Omental fat pad (tissue), 4 donors: ENCODE data around the gene PDCD4. TPM values are rescaled to one million over a fixed set of nuclear protein-coding genes. Genes with fewer than 3 reads are reported as not detected.

Experiments
- ATAC-seq: fragments of 150-250 bp; one replicate; pipeline ENCODE4 v1.9.1; 2016; ENCODE audit warnings: mild to moderate bottlenecking, moderate library complexity; ENCODE audit not compliant: low FRiP score
- DNase-seq: peaks from one replicate; pipeline ENCODE4 v3.0.0-alpha.2; 2019; ENCODE audit warnings: low spot score
- CTCF ChIP-seq, 3 donors: fragments of 450-650 bp; IDR thresholded peaks; one replicate each; pipeline ENCODE4 v1.5.1; 2016 to 2017; ENCODE audit warnings: antibody characterized with exemption in 3 of 3, mild to moderate bottlenecking in 3 of 3, moderate library complexity in 2 of 3
- total RNA-seq, 4 donors: library from RNA; depleted of rRNA; stranded (reverse); fragments of >200 nt; gene quantifications; one replicate each; pipeline ENCODE4 v1.1.0, GENCODE V29; 2016

Gene PDCD4
- total RNA-seq, 4 donors from 2014 or later = 69.7 to 127 (median 102) TPM

DNA sequence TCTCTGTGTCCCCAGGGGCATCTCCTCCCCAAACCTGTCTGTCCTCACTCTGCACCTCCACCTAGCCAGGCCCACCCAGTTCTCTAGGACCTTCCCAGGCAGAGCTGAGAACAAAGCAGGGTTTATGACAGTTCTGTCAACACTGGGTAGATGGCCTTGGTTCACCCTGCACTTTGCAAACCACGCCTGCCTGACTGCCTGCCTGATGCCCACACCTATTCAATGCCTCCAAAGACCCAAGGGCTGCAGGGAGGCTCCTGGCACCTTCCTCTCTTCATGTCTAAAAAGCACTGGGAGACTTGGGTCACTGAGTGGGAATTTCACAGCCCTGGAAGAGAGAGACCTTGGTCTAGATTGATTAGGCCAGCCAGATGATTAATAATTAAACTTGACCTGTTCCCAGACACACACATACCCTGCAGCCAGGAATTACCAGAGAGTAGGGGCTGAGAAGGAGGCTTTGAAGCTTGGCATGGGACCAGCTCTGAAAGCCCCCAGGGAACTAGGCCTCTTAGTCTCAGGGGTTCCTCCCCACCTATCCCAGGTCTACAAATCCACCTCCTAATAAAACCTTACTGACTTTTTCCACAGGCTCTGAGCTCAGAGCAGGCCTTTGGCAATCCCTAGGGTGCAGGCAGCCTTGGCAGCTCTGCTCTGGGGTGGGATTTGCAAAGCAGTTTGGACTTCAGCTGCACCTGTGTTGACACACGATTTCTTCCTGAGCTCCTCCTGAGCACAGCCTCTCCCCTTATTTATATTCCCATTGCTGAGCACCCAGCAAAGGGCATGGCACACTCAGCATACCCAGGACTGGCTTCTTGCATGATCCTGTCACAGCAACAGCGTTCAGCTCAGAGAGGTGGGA lies 25.7 kb upstream of the PDCD4 start:
- no peak for DNase-seq
- ATAC-seq = no peak
- no peak for TF ChIP-seq CTCF (IDR thresholded peaks at IDR 0.05)

- no peak for DNase-seq
- no peak for TF ChIP-seq CTCF (IDR thresholded peaks at IDR 0.05)
- ATAC-seq = no peak
Observed at GRCh38 chr10:110847374-110847773, 24.4 kb upstream of the PDCD4 start.

- DNase-seq (no peak), ATAC-seq (no peak)
- no peak for TF ChIP-seq CTCF (IDR thresholded peaks at IDR 0.05)
Observed at GRCh38 chr10:110848106-110848505, 23.6 kb upstream of the PDCD4 start.

GRCh38 chr10:110850099-110850498 lies 21.6 kb upstream of the PDCD4 start:
- no peak for TF ChIP-seq CTCF (IDR thresholded peaks at IDR 0.05)
- DNase-seq = no peak
- ATAC-seq = no peak

- ATAC-seq (no peak), DNase-seq (no peak)
- TF ChIP-seq CTCF (IDR thresholded peaks at IDR 0.05) = no peak
Observed at GRCh38 chr10:110851020-110851612, 20.6 kb upstream of the PDCD4 start.

GRCh38 chr10:110852255-110852896 lies 19.4 kb upstream of the PDCD4 start:
- ATAC-seq = no peak
- no peak for TF ChIP-seq CTCF (IDR thresholded peaks at IDR 0.05)

More at GRCh38 chr10:110852255-110852896, 19.4 kb upstream of the PDCD4 start:
- DNase-seq = no peak
